NCI-H748 (cell line): Measurements from ENCODE around the gene UBE2L5.
A peak's percentile ranks its signal among the peaks of the same experiment; 100 is the strongest.

Experiments
- DNase-seq: peaks from one replicate; lab custom pipeline; 2025; ENCODE audit not compliant: unreplicated experiment; lab: John Stamatoyannopoulos, UW

Gene UBE2L5

DNA sequence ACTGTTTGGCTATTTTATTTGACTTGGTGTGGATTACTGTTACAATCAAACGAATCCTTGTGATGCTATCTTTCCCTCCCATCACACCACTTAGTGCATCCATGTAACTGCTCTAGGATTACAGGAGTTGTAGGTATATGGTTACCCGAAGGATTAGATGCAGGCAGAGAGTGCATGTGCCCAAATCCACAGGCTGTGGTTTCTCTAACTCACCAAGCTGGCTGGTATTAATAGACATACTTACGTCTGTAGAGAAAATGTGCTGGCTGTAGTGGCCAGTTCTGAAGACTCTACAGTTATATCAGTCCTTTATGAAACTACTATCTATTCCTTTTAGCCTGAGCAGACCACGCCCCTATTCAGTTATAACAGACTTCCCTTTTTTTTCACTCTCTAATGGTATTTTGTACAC is 44.6 kb downstream of the UBE2L5 start:
- peak; percentile 53 for DNase-seq

DNA sequence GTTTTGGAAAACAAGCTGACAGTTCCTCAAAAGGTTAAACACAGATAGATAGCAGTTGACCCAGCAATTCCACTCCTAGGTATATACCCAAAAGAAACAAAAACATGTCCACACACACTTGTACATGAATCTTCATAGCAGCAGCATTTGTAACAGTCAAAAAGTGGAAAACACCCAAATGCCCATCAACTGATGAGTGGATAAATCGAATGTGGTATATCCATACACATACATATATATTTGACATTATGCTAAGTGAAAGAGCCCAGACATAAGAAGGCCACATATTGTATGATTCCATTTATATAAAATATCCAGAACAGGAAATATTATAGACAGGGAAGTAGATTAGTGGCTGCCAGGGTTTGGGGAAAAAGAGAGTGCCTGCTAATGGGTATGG is 51.4 kb downstream of the UBE2L5 start:
- DNase-seq: no peak

DNA sequence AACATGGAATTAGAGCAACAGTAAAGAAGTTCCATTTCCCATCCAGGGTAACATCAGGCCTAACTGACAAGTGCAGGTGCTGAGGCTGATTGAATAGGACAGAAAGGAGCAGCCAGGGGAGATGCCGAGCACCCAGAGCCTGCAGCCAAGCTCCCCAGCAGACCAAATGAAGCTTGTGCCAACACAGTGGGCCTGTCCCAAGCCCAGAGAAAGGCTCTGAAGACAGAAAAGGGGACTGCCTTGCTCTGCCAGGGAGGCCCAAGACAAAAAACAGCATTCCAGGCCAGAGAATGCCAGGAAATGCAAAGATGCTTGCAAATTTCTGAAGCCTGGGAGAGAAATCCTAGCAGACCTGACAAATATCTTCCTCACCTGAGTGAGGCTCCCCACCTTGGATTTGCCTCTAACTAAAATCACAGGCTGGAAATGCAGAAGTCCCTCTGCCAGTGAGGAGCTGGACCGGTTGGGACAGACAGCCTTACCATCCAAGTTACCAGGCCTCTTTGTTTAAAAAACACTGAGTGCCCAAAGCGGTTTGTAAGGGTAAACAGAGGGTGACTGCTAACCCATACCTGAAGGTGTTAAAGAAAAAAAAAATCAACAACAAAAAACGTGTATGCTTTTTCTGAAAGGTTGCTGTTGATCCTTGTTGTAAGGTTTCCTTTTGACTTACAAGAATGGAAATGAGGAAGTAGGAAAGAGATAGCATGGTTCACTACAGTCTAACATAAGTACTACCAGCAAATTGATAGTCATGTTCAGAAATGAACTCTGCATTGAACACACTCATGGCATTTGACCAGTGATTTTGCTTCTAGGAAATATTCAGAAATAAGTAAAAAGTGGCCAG is 55.3 kb downstream of the UBE2L5 start:
- DNase-seq: no peak
